ENCODE data around the gene COL21A1. TPM values are rescaled to one million over a fixed set of nuclear protein-coding genes. Genes with fewer than 3 reads are reported as not detected.

The COL21A1 gene
- total RNA-seq, 6 donors from 2014 or later, result 3.2 to 35.6 (median 9.2) TPM

GRCh38 chr6:56026455-56027180 lies 220.8 kb downstream of the COL21A1 start:
- TF ChIP-seq EP300 (IDR thresholded peaks at IDR 0.05) (no peak), CTCF (IDR thresholded peaks at IDR 0.05) (no peak), POLR2A (IDR thresholded peaks at IDR 0.05) (no peak), POLR2AphosphoS5 (IDR thresholded peaks at IDR 0.05) (no peak)

GRCh38 chr6:56025795-56026194 lies 221.6 kb downstream of the COL21A1 start:
- Histone ChIP-seq H3K4me3 (no peak overlapping the region), H3K9me3 (no peaks in the 10 kb centered on the region), H3K4me1 (no peaks in the 10 kb centered on the region), H3K27me3 (no peaks in the 10 kb centered on the region), H3K36me3 (no peaks in the 10 kb centered on the region), H3K27ac (no peak overlapping the region)
- ATAC-seq (ENCODE audit: low FRiP score in 2 of 2) (no peak), DNase-seq (no peak)
- TF ChIP-seq POLR2AphosphoS5 (IDR thresholded peaks at IDR 0.05) (no peak), CTCF (IDR thresholded peaks at IDR 0.05) (no peak), POLR2A (IDR thresholded peaks at IDR 0.05) (no peak), EP300 (IDR thresholded peaks at IDR 0.05) (no peak)

More at GRCh38 chr6:56026455-56027180, 220.8 kb downstream of the COL21A1 start:
- Histone ChIP-seq H3K4me1 (no peaks in the 10 kb centered on the region), H3K36me3 (no peaks in the 10 kb centered on the region), H3K4me3 (no peak overlapping the region), H3K27ac (no peak overlapping the region), H3K9me3 (no peaks in the 10 kb centered on the region), H3K27me3 (no peaks in the 10 kb centered on the region)
- DNase-seq, result no peak
- 70 to 71% methylated on average over 2 of the region's 2 CpGs for WGBS, 2 donors
- no peak for ATAC-seq (ENCODE audit: low FRiP score in 2 of 2)

GRCh38 chr6:56024931-56025330 lies 222.4 kb downstream of the COL21A1 start:
- Histone ChIP-seq H3K27me3 (no peaks in the 10 kb centered on the region), H3K4me1 (no peaks in the 10 kb centered on the region), H3K27ac (no peak overlapping the region), H3K36me3 (no peaks in the 10 kb centered on the region), H3K4me3 (no peak overlapping the region), H3K9me3 (no peaks in the 10 kb centered on the region)
- WGBS, 2 donors, result 86 to 90% methylated on average over 5 of the region's 5 CpGs
- no peak for ATAC-seq (ENCODE audit: low FRiP score in 2 of 2)
- DNase-seq, result no peak
- TF ChIP-seq CTCF (IDR thresholded peaks at IDR 0.05), result no peak
- no peak for TF ChIP-seq POLR2AphosphoS5 (IDR thresholded peaks at IDR 0.05)
- TF ChIP-seq EP300 (IDR thresholded peaks at IDR 0.05), result no peak
- TF ChIP-seq POLR2A (IDR thresholded peaks at IDR 0.05), result no peak

GRCh38 chr6:56023829-56024228 lies 223.6 kb downstream of the COL21A1 start:
- no peak for TF ChIP-seq POLR2AphosphoS5 (IDR thresholded peaks at IDR 0.05)
- no peak for TF ChIP-seq EP300 (IDR thresholded peaks at IDR 0.05)
- no peak for TF ChIP-seq POLR2A (IDR thresholded peaks at IDR 0.05)
- TF ChIP-seq CTCF (IDR thresholded peaks at IDR 0.05), result no peak
- no peak overlapping the region for H3K27ac ChIP-seq
- no peaks in the 10 kb centered on the region for H3K4me1 ChIP-seq
- no peaks in the 10 kb centered on the region for H3K27me3 ChIP-seq
- H3K4me3 ChIP-seq, result no peak overlapping the region
- no peak for DNase-seq
- ATAC-seq (ENCODE audit: low FRiP score in 2 of 2), result no peak
- no peaks in the 10 kb centered on the region for H3K36me3 ChIP-seq
- 84% methylated on average over 3 of the region's 3 CpGs for WGBS, 2 donors
- no peaks in the 10 kb centered on the region for H3K9me3 ChIP-seq

- Histone ChIP-seq H3K9me3 (no peaks in the 10 kb centered on the region), H3K27me3 (no peaks in the 10 kb centered on the region), H3K36me3 (no peaks in the 10 kb centered on the region), H3K4me3 (no peak overlapping the region), H3K4me1 (no peaks in the 10 kb centered on the region), H3K27ac (no peak overlapping the region)
- WGBS, 2 donors, result 77 to 81% methylated on average over 1 of the region's 1 CpG
- TF ChIP-seq CTCF (IDR thresholded peaks at IDR 0.05), result no peak
- no peak for TF ChIP-seq POLR2A (IDR thresholded peaks at IDR 0.05)
- TF ChIP-seq EP300 (IDR thresholded peaks at IDR 0.05), result no peak
- TF ChIP-seq POLR2AphosphoS5 (IDR thresholded peaks at IDR 0.05), result no peak
- no peak for DNase-seq
- no peak for ATAC-seq (ENCODE audit: low FRiP score in 2 of 2)
Observed at GRCh38 chr6:56022678-56023077, 224.7 kb downstream of the COL21A1 start.
